ES-I3 (cell line): ENCODE data around the gene CPEB3.
"Not testable (repeated sequence)": the region's sequence is repeated elsewhere in the genome, so short reads cannot be mapped to it uniquely, and the experiment has no call there.

Experiments used
- H3K36me3 ChIP-seq: 2 replicates; pipeline ENCODE4 v1.6.1; 2013; ENCODE audit warnings: mild to moderate bottlenecking, low read length, control low read depth, moderate library complexity; ENCODE audit not compliant: insufficient read depth
- H3K4me1 ChIP-seq: 2 replicates; pipeline ENCODE4 v1.6.1; 2013; ENCODE audit warnings: mild to moderate bottlenecking, control low read depth, low read length; ENCODE audit not compliant: insufficient read depth
- H3K9ac ChIP-seq: 2 replicates; pipeline ENCODE4 v1.6.1; 2013; ENCODE audit warnings: low read depth, mild to moderate bottlenecking, low read length, moderate library complexity
- H3K9me3 ChIP-seq: 2 replicates; pipeline ENCODE4 v1.6.1; 2013; ENCODE audit warnings: mild to moderate bottlenecking, low read length, moderate library complexity; ENCODE audit not compliant: control insufficient read depth, insufficient read depth

The CPEB3 gene

DNA sequence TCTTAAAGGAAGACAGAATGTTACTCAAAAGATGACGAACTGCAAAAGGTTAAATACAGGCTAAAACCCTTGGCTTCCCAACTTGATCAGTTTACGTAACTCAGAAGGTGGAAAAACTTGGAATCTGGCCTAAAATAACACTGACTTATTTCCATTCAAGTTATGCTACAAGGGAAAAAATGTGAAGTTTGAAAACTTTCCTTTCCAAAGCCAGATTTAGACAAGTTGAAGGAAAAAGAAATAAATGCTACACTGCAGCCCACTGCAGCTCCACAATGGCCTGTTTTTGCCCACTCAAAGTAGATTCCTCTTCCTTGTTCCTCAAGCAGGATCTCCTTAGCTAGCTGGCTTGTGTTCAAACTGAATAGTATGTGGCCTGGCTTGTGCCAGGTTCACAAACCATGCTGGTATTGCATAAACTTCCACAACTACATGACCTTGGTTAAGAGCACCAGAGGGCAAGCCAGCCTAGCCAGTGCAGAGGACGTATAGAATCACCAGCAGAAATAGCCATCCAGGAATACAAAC is 166.2 kb downstream of the CPEB3 start:
- H3K4me1 ChIP-seq: no peaks in the 10 kb centered on the region
- H3K36me3 ChIP-seq: no peaks in the 10 kb centered on the region
- no peak overlapping the region for H3K9ac ChIP-seq
- H3K9me3 ChIP-seq: no peaks in the 10 kb centered on the region

DNA sequence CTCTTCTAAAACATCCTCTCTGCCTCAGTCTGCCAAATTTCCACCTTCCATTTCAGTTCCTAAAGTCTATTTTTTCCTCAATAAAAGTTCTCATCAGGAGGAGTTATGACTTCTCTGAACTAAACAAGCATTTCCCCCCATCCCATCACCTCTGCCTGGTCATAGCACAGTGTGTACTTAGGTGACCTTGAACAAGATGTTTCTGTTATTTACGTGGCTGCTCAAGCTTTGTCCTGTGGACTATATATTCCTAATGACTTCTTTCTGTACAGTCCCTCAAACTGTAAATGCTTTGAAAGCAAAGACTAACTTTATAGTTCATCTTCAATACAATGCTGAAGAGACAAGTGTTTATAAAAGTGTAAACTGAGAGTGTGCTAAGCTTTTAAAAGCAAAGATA is 166.9 kb downstream of the CPEB3 start:
- H3K4me1 ChIP-seq: no peaks in the 10 kb centered on the region
- no peak overlapping the region for H3K9ac ChIP-seq
- no peaks in the 10 kb centered on the region for H3K36me3 ChIP-seq
- H3K9me3 ChIP-seq: no peaks in the 10 kb centered on the region

GRCh38 chr10:92122941-92123450 is 167.9 kb downstream of the CPEB3 start:
- Histone ChIP-seq H3K9me3 (no peaks in the 10 kb centered on the region), H3K9ac (no peak overlapping the region), H3K36me3 (no peaks in the 10 kb centered on the region), H3K4me1 (no peaks in the 10 kb centered on the region)

- H3K36me3 ChIP-seq: no peaks in the 10 kb centered on the region
- no peaks in the 10 kb centered on the region for H3K4me1 ChIP-seq
- no peaks in the 10 kb centered on the region for H3K9me3 ChIP-seq
- no peak overlapping the region for H3K9ac ChIP-seq
These were observed 169.0 kb downstream of the CPEB3 start for GRCh38 chr10:92121686-92122492.

DNA sequence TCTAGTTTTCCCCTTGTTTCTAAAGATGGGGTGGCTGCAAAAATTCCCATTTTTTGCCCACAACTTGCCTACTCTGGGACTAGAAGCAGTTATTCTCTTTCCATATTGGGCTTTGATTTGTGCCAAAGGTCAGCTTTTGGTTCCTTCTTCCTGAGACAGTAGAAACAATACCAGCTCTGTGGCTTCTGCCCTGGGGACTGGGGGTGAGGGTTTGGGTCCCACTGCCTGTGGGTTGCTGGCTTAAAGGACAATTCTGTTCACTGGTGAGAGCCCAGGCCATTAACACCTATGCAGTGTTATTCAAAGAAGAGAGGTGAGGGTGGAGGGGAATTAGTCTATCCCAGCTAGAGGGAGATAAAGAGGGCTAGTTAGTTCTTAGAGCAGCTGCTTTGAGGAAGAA is 171.5 kb downstream of the CPEB3 start:
- Histone ChIP-seq H3K4me1 (no peaks in the 10 kb centered on the region), H3K9ac (no peak overlapping the region), H3K36me3 (no peaks in the 10 kb centered on the region), H3K9me3 (no peaks in the 10 kb centered on the region)

DNA sequence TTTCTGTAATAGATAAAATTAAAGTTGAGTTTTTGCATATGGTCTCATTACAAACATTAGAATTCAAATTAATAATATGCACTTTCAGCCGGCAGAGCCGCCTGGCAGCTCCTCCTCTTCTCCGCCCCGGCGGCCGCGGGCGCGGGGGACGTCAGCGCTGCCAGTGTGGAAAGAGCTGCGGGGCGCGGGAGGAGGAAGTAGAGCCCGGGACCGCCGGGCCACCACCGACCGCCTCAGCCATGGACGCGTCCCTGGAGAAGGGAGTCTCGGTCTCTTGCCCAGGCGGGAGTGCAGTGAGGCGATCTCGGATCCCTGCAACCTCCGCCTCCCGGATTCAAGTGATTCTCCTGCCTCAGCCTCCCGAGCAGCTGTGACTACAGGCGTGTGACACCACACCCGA is 176.0 kb downstream of the CPEB3 start:
- peak overlapping the region; percentile 24; the same call in 1 of the 2 replicates for H3K9ac ChIP-seq
- H3K4me1 ChIP-seq, H3K9me3 ChIP-seq, H3K36me3 ChIP-seq: not testable (repeated sequence)

- Histone ChIP-seq H3K4me1 (no peaks in the 10 kb centered on the region), H3K36me3 (no peaks in the 10 kb centered on the region), H3K9me3 (no peaks in the 10 kb centered on the region), H3K9ac (no peak overlapping the region)
These were observed 176.8 kb downstream of the CPEB3 start for GRCh38 chr10:92113911-92114600.

GRCh38 chr10:92112462-92112861 is 178.4 kb downstream of the CPEB3 start:
- H3K9me3 ChIP-seq: no peaks in the 10 kb centered on the region
- H3K9ac ChIP-seq: no peak overlapping the region
- no peaks in the 10 kb centered on the region for H3K4me1 ChIP-seq
- H3K36me3 ChIP-seq: no peaks in the 10 kb centered on the region

DNA sequence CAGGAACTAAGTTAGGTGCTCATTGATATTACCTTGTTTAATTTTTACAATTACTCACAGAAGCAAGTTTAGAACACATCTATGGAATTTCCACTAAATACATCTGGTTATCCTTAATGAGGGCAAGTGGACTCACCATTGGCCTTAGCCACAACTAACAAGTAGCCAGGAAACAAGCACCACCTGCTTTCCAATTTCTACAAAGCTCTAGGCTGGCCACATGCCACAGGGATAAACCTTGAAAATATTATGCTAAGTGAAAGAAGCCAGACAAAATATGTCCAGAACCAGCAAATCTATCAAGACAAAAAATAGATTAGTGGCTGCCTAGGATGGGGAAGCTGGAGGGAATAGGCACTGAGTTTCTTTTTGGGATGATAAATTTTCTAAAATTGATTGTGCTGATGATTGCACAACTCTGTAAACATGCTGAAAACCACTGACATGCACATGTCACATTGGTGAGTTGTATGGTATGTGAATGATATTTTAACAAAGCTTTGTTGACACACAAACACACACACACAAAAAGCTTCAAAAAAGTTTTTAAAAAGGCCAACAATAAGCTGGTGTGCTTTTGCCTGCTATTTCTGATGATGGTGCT is 179.4 kb downstream of the CPEB3 start:
- no peaks in the 10 kb centered on the region for H3K4me1 ChIP-seq
- H3K36me3 ChIP-seq: no peaks in the 10 kb centered on the region
- no peak overlapping the region for H3K9ac ChIP-seq
- no peaks in the 10 kb centered on the region for H3K9me3 ChIP-seq

GRCh38 chr10:92110039-92110794 is 180.7 kb downstream of the CPEB3 start:
- Histone ChIP-seq H3K9me3 (no peaks in the 10 kb centered on the region), H3K9ac (no peak overlapping the region), H3K4me1 (no peaks in the 10 kb centered on the region)

DNA sequence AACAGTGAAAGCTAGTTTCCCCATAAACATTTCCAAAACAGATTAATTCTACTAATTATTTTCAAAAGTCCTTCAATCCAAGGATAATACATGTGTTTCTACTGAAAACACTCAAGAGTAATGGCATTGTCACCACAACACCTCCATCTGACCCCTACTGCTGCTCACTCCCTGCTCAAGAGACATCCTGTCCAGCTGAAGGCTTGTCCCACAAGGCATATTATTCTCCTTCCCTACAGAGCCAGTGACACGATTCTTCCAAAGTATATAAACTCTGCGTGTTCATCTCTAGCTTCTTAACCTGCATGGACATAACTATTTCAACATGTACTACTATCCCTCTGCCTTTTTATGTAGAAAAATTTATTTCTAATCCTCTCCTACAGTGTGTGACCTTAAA is 182.1 kb downstream of the CPEB3 start:
- Histone ChIP-seq H3K9me3 (no peaks in the 10 kb centered on the region), H3K4me1 (no peaks in the 10 kb centered on the region)

More at GRCh38 chr10:92110039-92110794, 180.7 kb downstream of the CPEB3 start:
- H3K36me3 ChIP-seq: no peaks in the 10 kb centered on the region

GRCh38 chr10:92108120-92108519 is 182.8 kb downstream of the CPEB3 start:
- Histone ChIP-seq H3K9ac (no peak overlapping the region), H3K4me1 (no peaks in the 10 kb centered on the region), H3K36me3 (no peaks in the 10 kb centered on the region), H3K9me3 (no peaks in the 10 kb centered on the region)

More for the DNA sequence above, 182.1 kb downstream of the CPEB3 start:
- Histone ChIP-seq H3K36me3 (no peaks in the 10 kb centered on the region), H3K9ac (no peak overlapping the region)

- Histone ChIP-seq H3K4me1 (peaks cover 11% of the 10 kb centered on the region; the same call in 1 of the 2 replicates), H3K9ac (no peak overlapping the region), H3K9me3 (no peaks in the 10 kb centered on the region), H3K36me3 (no peaks in the 10 kb centered on the region)
These were observed 187.3 kb downstream of the CPEB3 start for GRCh38 chr10:92103376-92104090.
